ENCODE data around the gene SPG11. TPM values are rescaled to one million over a fixed set of nuclear protein-coding genes. Genes with fewer than 3 reads are reported as not detected.
A peak's percentile ranks its signal among the peaks of the same experiment; 100 is the strongest.
"Not testable (repeated sequence)": the region's sequence is repeated elsewhere in the genome, so short reads cannot be mapped to it uniquely, and the experiment has no call there.

Gene SPG11
- total RNA-seq, 1 donor, result 80.7 TPM

- TF ChIP-seq CTCF (IDR thresholded peaks at IDR 0.05; ENCODE audit: insufficient read depth, low read depth, low read length), result peak; percentile 48
- no peak overlapping the region for H3K4me3 ChIP-seq (ENCODE audit: low read depth, low read length)
- peak; percentile 39 for DNase-seq (ENCODE audit: low read depth)
These were observed 117.3 kb downstream of the SPG11 start for GRCh38 chr15:44545913-44546802.

- H3K4me3 ChIP-seq (ENCODE audit: low read depth, low read length); DNase-seq (ENCODE audit: low read depth): not testable (repeated sequence)
These were observed 118.7 kb downstream of the SPG11 start for GRCh38 chr15:44544745-44545144.

- H3K4me3 ChIP-seq (ENCODE audit: low read depth, low read length), result no peak overlapping the region
- TF ChIP-seq CTCF (IDR thresholded peaks at IDR 0.05; ENCODE audit: insufficient read depth, low read depth, low read length), result no peak
- DNase-seq (ENCODE audit: low read depth), result no peak
These were observed 120.9 kb downstream of the SPG11 start for GRCh38 chr15:44542596-44542995.

- peak overlapping the region; percentile 6 for H3K4me3 ChIP-seq (ENCODE audit: low read depth, low read length)
- DNase-seq (ENCODE audit: low read depth), result peak; percentile 86
- no peak for TF ChIP-seq CTCF (IDR thresholded peaks at IDR 0.05; ENCODE audit: insufficient read depth, low read depth, low read length)
These were observed 122.0 kb downstream of the SPG11 start for GRCh38 chr15:44541282-44541958.

GRCh38 chr15:44537735-44538240 lies 125.7 kb downstream of the SPG11 start:
- TF ChIP-seq CTCF (IDR thresholded peaks at IDR 0.05; ENCODE audit: insufficient read depth, low read depth, low read length), result no peak
- peak; percentile 61 for DNase-seq (ENCODE audit: low read depth)

GRCh38 chr15:44536962-44537734 lies 126.3 kb downstream of the SPG11 start, which contains the start of gene EIF3J:
Gene EIF3J (plus strand): TSS chr15:44537147. CDS start chr15:44537195, 48 bp downstream.
- DNase-seq (ENCODE audit: low read depth), result peak; percentile 97
- peak within 1 kb of the TSS; percentile 89 for H3K4me3 ChIP-seq (ENCODE audit: low read depth, low read length)
- TF ChIP-seq CTCF (IDR thresholded peaks at IDR 0.05; ENCODE audit: insufficient read depth, low read depth, low read length), result no peak

More at GRCh38 chr15:44537735-44538240, 125.7 kb downstream of the SPG11 start:
- H3K4me3 ChIP-seq (ENCODE audit: low read depth, low read length), result peak overlapping the region; percentile 83

All from fibroblast of villous mesenchyme (primary cell).